NCI-H460 (cell line): ENCODE measurements around the gene INHBE. TPM values are rescaled to one million over a fixed set of nuclear protein-coding genes. Genes with fewer than 3 reads are reported as not detected.

Experiments used
- DNase-seq: peaks from one replicate; pipeline ENCODE4 v3.0.0-alpha.2; 2016; ENCODE audit warnings: low read depth; ENCODE audit errors: extremely low read depth
- total RNA-seq: library from RNA; depleted of rRNA; stranded (reverse); fragments of >200 nt; shearing (Covaris generic); gene quantifications from 2 replicates; pipeline ENCODE4 v1.2.3, GENCODE V29; 2014

Gene INHBE
- total RNA-seq, 1 experiment from 2014 or later: 1.3 TPM

GRCh38 chr12:57459750-57460467, 4.8 kb downstream of the INHBE start, which contains the start of gene GLI1:
TSS of gene GLI1 (plus strand) at chr12:57459785. CDS start at chr12:57463692, 3,907 bp downstream.
- no peak for DNase-seq

DNA sequence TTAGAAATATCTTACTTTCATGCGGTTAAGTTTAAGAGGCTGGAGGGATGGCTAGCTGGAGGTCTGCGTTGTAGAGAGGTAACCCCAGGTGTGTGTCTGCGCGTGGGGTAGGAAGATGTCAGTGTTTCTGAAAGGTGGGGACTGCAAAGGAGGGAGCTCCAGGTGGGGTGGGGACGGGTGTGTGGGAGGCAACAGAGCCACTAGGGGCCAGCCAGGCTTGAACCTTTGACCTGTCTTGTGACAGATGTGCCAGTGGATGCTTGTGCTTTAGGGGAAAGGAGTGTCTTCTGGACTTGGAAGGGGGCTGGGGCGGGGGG, 5.3 kb downstream of the INHBE start:
- DNase-seq: no peak

DNA sequence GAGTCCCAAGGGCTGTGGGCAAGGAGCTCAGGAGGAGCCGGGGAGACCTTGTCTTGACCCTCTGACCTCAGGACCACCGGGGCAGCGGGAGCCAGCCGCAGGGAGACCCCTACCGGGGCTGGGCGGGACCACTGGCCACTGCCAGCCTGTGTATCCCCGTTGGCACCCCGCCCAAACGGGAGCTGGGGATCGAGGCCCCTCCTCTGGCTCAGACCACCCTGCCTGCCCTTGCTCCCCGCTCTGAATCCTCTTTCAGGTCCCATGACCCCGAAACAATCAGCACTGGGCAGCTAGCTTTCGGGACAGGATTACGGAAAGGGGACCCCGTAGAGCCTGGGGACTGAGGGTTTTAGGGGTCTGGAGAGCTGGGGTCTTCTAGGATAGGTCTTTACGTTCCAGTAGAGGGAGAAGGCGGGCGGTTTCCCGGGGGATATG, 5.8 kb downstream of the INHBE start:
- DNase-seq: no peak

DNA sequence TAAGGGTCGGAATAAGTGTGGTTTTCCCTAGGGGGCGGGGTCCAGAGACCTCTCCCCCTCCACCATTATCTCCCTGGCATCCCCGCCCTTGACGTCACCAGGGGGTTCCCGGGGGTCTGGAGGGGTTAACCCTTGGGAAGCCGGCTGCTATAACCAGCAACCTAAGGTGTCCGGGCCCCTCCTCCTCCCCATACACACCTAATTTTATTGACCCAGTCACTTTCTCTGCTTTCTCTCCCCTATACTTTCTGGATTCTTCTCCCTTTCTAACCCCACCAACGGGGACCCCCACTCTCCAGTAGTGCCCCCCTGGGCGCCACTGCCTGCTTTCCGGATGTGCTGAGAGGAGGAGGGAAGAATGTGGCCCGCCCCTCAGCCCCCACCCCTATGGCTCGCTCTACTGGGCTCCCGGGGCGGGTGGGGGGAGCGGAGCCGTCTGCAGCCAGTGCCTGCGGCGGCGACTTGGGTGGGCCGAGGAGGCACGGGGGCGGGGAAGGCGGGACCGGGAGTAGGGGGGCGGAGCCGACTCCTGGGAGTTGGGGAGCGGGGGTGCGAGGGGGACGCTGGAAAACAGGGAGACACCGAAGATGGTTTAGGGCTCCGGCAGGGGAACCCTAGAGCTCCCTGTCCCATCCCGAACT, 6.3 kb downstream of the INHBE start:
- peak; percentile 36 for DNase-seq

DNA sequence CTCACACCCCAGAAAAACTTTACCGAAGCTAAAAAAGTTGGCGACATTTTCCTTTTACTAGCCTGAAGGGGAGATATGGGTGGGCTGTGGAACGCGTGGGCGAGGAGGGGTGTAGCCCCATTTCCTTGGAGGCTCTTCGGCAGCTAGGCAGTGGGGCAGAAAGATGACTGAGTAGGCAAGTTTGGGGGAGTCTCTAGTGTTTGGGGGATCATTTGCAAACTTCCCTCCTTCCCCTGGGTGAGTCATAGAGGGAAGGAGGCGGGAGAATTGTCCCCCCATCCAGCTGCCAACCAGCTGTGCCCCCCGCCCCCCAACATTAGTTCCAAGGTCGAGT, 6.8 kb downstream of the INHBE start:
- DNase-seq: no peak

DNA sequence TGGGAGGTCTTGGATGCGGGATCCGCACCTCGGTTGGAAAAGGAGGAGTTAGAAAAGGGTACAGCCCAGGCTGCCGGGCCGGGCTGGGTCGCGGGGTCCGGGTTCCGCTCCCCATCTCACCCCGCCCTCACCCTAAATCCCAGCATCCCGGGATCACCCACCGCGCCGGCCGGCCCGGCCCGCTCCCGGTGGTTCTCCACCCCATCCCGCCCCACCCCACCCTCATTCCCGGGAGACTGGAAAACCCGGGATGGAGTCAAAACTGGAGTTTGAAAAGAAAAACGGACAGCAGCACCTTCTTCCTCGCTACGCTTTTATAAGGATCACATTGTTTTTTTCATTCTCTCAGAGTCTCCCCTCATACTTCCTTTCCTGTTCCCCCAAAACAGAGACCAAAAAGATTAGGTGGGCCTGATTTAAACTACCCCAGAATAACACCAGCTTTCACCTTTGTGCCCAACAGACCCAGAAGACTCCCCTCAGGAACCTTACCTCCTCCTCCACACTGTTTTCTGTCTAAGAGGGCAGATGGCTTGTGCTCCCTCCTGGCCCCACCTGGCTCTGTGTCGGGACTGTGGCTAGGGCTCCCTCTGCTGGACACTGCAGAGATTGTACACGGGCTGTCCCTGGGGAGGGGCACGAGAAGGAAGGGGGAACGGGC, 7.3 kb downstream of the INHBE start:
- peak; percentile 92 for DNase-seq

- DNase-seq: no peak
These were observed 7.8 kb downstream of the INHBE start for GRCh38 chr12:57462912-57463253.

DNA sequence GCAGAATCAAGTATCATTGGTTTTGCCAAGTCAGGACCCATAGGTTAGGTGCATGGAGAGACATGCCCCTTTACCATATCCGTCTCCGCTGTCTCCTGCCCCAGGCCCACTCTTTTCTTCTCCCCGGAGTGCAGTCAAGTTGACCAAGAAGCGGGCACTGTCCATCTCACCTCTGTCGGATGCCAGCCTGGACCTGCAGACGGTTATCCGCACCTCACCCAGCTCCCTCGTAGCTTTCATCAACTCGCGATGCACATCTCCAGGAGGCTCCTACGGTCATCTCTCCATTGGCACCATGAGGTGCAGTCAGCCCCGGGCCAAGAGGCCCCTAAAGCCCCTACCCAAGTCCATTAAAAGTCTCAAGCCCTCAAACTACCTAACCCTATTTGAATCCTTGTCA, 9.5 kb downstream of the INHBE start:
- DNase-seq: no peak

- no peak for DNase-seq
These were observed 10.1 kb downstream of the INHBE start for GRCh38 chr12:57465030-57465746.

GRCh38 chr12:57465747-57466505, 10.8 kb downstream of the INHBE start:
- no peak for DNase-seq

- no peak for DNase-seq
These were observed 12.2 kb downstream of the INHBE start for GRCh38 chr12:57467212-57467874.

GRCh38 chr12:57467915-57468314, 12.8 kb downstream of the INHBE start:
- no peak for DNase-seq

DNA sequence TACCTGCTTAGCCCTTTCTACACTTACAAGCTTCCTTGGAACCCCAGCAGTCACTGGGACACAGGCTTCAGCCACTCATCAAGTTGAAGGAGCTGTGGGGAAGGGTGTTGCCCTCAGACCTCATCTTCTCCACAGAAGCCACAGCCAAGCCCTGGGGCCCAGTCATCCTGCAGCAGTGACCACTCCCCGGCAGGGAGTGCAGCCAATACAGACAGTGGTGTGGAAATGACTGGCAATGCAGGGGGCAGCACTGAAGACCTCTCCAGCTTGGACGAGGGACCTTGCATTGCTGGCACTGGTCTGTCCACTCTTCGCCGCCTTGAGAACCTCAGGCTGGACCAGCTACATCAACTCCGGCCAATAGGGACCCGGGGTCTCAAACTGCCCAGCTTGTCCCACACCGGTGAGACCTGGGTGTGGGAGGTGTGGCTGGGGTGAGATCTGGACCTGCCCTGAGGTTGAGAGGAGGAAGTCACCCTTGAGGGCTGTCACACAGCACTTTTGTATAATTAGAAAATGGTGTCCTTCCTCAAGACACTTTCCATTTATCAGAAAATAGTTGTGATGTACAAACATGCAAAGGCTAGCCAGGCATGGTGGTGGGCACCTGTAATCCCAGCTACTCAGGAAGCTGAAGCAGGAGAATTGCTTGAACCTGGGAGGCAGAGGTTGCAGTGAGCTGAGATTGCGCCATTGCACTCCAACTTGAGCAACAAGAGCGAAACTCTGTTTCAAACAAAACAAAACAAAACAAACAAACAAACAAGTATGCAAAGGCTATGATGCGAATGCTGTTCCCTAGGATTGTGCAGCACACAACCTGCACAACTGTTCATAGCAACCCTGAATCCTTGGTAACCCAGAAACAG, 14.4 kb downstream of the INHBE start:
- DNase-seq: no peak

DNA sequence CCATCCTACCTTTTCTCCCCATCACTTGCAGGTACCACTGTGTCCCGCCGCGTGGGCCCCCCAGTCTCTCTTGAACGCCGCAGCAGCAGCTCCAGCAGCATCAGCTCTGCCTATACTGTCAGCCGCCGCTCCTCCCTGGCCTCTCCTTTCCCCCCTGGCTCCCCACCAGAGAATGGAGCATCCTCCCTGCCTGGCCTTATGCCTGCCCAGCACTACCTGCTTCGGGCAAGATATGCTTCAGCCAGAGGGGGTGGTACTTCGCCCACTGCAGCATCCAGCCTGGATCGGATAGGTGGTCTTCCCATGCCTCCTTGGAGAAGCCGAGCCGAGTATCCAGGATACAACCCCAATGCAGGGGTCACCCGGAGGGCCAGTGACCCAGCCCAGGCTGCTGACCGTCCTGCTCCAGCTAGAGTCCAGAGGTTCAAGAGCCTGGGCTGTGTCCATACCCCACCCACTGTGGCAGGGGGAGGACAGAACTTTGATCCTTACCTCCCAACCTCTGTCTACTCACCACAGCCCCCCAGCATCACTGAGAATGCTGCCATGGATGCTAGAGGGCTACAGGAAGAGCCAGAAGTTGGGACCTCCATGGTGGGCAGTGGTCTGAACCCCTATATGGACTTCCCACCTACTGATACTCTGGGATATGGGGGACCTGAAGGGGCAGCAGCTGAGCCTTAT, 15.3 kb downstream of the INHBE start:
- no peak for DNase-seq

- no peak for DNase-seq
These were observed 16.0 kb downstream of the INHBE start for GRCh38 chr12:57470970-57471656.

- no peak for DNase-seq
These were observed 16.6 kb downstream of the INHBE start for GRCh38 chr12:57471661-57472060.

DNA sequence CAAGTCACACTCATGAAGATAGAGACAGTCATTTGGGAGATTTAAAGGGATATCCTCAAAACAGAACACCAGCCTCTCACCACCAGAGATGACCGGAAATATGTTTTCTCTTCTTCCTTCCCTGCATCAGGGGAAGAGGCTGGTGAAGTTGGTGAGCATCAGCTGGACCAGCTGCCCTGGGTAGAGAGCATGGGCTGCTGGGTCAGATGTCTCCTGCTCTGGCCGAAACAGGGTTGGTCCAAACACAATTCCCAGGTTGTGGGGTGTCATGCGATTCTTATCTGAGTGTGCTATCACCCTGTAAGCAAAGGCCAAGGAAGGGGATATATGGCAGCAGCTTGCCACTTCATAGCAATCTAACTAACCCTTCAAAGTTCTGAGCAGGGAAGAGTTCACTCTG, 17.3 kb downstream of the INHBE start:
- DNase-seq: no peak

GRCh38 chr12:57473392-57473791, 18.3 kb downstream of the INHBE start:
- no peak for DNase-seq
